Stimulated activated effector memory CD8-positive, alpha-beta T cell treated with anti-CD3 and anti-CD28 coated beads, Interleukin-12 subunit alpha, Interleukin-12 subunit beta, amount 100 ng/mL, for 72 hours (primary cell): ENCODE results near the gene HBEGF.
"Not testable (repeated sequence)": the region's sequence is repeated elsewhere in the genome, so short reads cannot be mapped to it uniquely, and the experiment has no call there.

Experiments used
- ATAC-seq: fragments of 150-1000 bp; cut with Tn5 transposase; 2 replicates; pipeline ENCODE4 v1.10.0; 2021
- DNase-seq, 2 donors: peaks; one replicate each; pipeline ENCODE4 v3.0.0; 2021 to 2022; ENCODE audit warnings: low spot score in 2 of 2
- H3K27ac Mint-ChIP-seq: one replicate; pipeline ENCODE4 v1.8.0; 2022; ENCODE audit warnings: mild to moderate bottlenecking, mixed read lengths
- H3K36me3 Mint-ChIP-seq: one replicate; pipeline ENCODE4 v1.8.0; 2022; ENCODE audit warnings: mild to moderate bottlenecking, mixed read lengths
- H3K4me1 Mint-ChIP-seq: one replicate; pipeline ENCODE4 v1.8.0; 2022; ENCODE audit warnings: mixed read lengths
- H3K4me3 Mint-ChIP-seq: one replicate; pipeline ENCODE4 v1.8.0; 2022; ENCODE audit warnings: mild to moderate bottlenecking, mixed read lengths
- H3K9me3 Mint-ChIP-seq: one replicate; pipeline ENCODE4 v1.8.0; 2022; ENCODE audit warnings: mixed read lengths

Gene HBEGF

GRCh38 chr5:140348104-140348503 lies 1.7 kb upstream of the HBEGF start:
- DNase-seq = no peak
- no peak overlapping the region for H3K27ac Mint-ChIP-seq
- no peak overlapping the region for H3K4me3 Mint-ChIP-seq

GRCh38 chr5:140347360-140347759 lies 957 bp upstream of the HBEGF start:
- Mint-ChIP-seq H3K9me3 (no peaks in the 10 kb centered on the region), H3K36me3 (peaks cover 11% of the 10 kb centered on the region), H3K4me1 (peaks cover 35% of the 10 kb centered on the region), H3K27ac (no peak overlapping the region), H3K4me3 (peak overlapping the region; percentile 75)
- DNase-seq (no peak), ATAC-seq (no peak)

More at GRCh38 chr5:140348104-140348503, 1.7 kb upstream of the HBEGF start:
- peaks cover 28% of the 10 kb centered on the region for H3K4me1 Mint-ChIP-seq
- peaks cover 10% of the 10 kb centered on the region for H3K36me3 Mint-ChIP-seq
- ATAC-seq = no peak
- no peaks in the 10 kb centered on the region for H3K9me3 Mint-ChIP-seq

GRCh38 chr5:140345919-140346347 lies 470 bp downstream of the HBEGF start:
- peaks cover 26% of the 10 kb centered on the region for H3K36me3 Mint-ChIP-seq
- peak overlapping the region; percentile 75 for H3K4me3 Mint-ChIP-seq
- no peaks in the 10 kb centered on the region for H3K9me3 Mint-ChIP-seq
- H3K4me1 Mint-ChIP-seq = peaks cover 43% of the 10 kb centered on the region
- DNase-seq (no peak), ATAC-seq (peak; percentile 12)
- H3K27ac Mint-ChIP-seq = no peak overlapping the region

- peaks cover 36% of the 10 kb centered on the region for H3K36me3 Mint-ChIP-seq
- H3K4me3 Mint-ChIP-seq = peak overlapping the region; percentile 75
- H3K27ac Mint-ChIP-seq = peak overlapping the region; percentile 91
- peaks cover 43% of the 10 kb centered on the region for H3K4me1 Mint-ChIP-seq
- ATAC-seq (peak; percentile 59), DNase-seq (no peak)
- no peaks in the 10 kb centered on the region for H3K9me3 Mint-ChIP-seq
Measured at GRCh38 chr5:140344683-140345423, 1.6 kb downstream of the HBEGF start.

GRCh38 chr5:140343849-140344248 lies 2.6 kb downstream of the HBEGF start:
- DNase-seq, H3K9me3 Mint-ChIP-seq, ATAC-seq: not testable (repeated sequence)
- H3K27ac Mint-ChIP-seq = peak overlapping the region; percentile 91
- peaks cover 43% of the 10 kb centered on the region for H3K4me1 Mint-ChIP-seq
- H3K4me3 Mint-ChIP-seq = peak overlapping the region; percentile 75
- peaks cover 46% of the 10 kb centered on the region for H3K36me3 Mint-ChIP-seq

- peaks cover 52% of the 10 kb centered on the region for H3K36me3 Mint-ChIP-seq
- H3K4me1 Mint-ChIP-seq = peaks cover 43% of the 10 kb centered on the region
- no peaks in the 10 kb centered on the region for H3K9me3 Mint-ChIP-seq
- no peak for ATAC-seq
- H3K4me3 Mint-ChIP-seq = peak overlapping the region; percentile 75
- peak overlapping the region; percentile 91 for H3K27ac Mint-ChIP-seq
- no peak for DNase-seq
Measured at GRCh38 chr5:140342896-140343295, 3.5 kb downstream of the HBEGF start.

GRCh38 chr5:140342287-140342686 lies 4.1 kb downstream of the HBEGF start:
- DNase-seq (no peak), ATAC-seq (no peak)
- Mint-ChIP-seq H3K4me3 (peak overlapping the region; percentile 75), H3K36me3 (peaks cover 52% of the 10 kb centered on the region), H3K9me3 (no peaks in the 10 kb centered on the region), H3K4me1 (peaks cover 41% of the 10 kb centered on the region), H3K27ac (peak overlapping the region; percentile 91)

- no peak for ATAC-seq
- Mint-ChIP-seq H3K36me3 (peaks cover 57% of the 10 kb centered on the region), H3K27ac (peak overlapping the region; percentile 91), H3K9me3 (no peaks in the 10 kb centered on the region), H3K4me1 (peaks cover 38% of the 10 kb centered on the region), H3K4me3 (peak overlapping the region; percentile 75)
- no peak for DNase-seq
Measured at GRCh38 chr5:140341591-140341990, 4.8 kb downstream of the HBEGF start.

GRCh38 chr5:140340605-140341121 lies 5.7 kb downstream of the HBEGF start:
- no peak overlapping the region for H3K27ac Mint-ChIP-seq
- H3K4me3 Mint-ChIP-seq = no peak overlapping the region
- peaks cover 42% of the 10 kb centered on the region for H3K4me1 Mint-ChIP-seq
- no peak for DNase-seq
- no peak for ATAC-seq
- H3K36me3 Mint-ChIP-seq = peaks cover 64% of the 10 kb centered on the region
- H3K9me3 Mint-ChIP-seq = no peaks in the 10 kb centered on the region

GRCh38 chr5:140339636-140340035 lies 6.8 kb downstream of the HBEGF start:
- Mint-ChIP-seq H3K27ac (no peak overlapping the region), H3K36me3 (peaks cover 74% of the 10 kb centered on the region), H3K4me3 (no peak overlapping the region), H3K4me1 (peaks cover 32% of the 10 kb centered on the region), H3K9me3 (no peaks in the 10 kb centered on the region)
- DNase-seq (no peak), ATAC-seq (no peak)

- Mint-ChIP-seq H3K4me3 (no peak overlapping the region), H3K27ac (no peak overlapping the region), H3K36me3 (peaks cover 75% of the 10 kb centered on the region), H3K9me3 (no peaks in the 10 kb centered on the region), H3K4me1 (peaks cover 25% of the 10 kb centered on the region)
- no peak for DNase-seq
- no peak for ATAC-seq
Measured at GRCh38 chr5:140338908-140339307, 7.5 kb downstream of the HBEGF start.

GRCh38 chr5:140338336-140338735 lies 8.1 kb downstream of the HBEGF start:
- peaks cover 74% of the 10 kb centered on the region for H3K36me3 Mint-ChIP-seq
- H3K27ac Mint-ChIP-seq = no peak overlapping the region
- H3K9me3 Mint-ChIP-seq = no peaks in the 10 kb centered on the region
- DNase-seq (no peak), ATAC-seq (no peak)
- H3K4me3 Mint-ChIP-seq = no peak overlapping the region
- H3K4me1 Mint-ChIP-seq = peaks cover 23% of the 10 kb centered on the region

- H3K4me3 Mint-ChIP-seq = no peak overlapping the region
- peaks cover 19% of the 10 kb centered on the region for H3K4me1 Mint-ChIP-seq
- no peak overlapping the region for H3K27ac Mint-ChIP-seq
- peaks cover 74% of the 10 kb centered on the region for H3K36me3 Mint-ChIP-seq
- no peak for DNase-seq
- ATAC-seq = no peak
- H3K9me3 Mint-ChIP-seq = no peaks in the 10 kb centered on the region
Measured at GRCh38 chr5:140337880-140338279, 8.5 kb downstream of the HBEGF start.

- Mint-ChIP-seq H3K27ac (no peak overlapping the region), H3K4me3 (no peak overlapping the region), H3K4me1 (peaks cover 5% of the 10 kb centered on the region), H3K9me3 (no peaks in the 10 kb centered on the region), H3K36me3 (peaks cover 63% of the 10 kb centered on the region)
- ATAC-seq (no peak), DNase-seq (no peak)
Measured at GRCh38 chr5:140336388-140336787, 10.0 kb downstream of the HBEGF start.

- Mint-ChIP-seq H3K4me1 (peaks cover 5% of the 10 kb centered on the region), H3K36me3 (peaks cover 28% of the 10 kb centered on the region), H3K9me3 (no peaks in the 10 kb centered on the region), H3K4me3 (no peak overlapping the region), H3K27ac (no peak overlapping the region)
- DNase-seq = no peak
- no peak for ATAC-seq
Measured at GRCh38 chr5:140331638-140332037, 14.8 kb downstream of the HBEGF start.
